SK-N-SH treated with all-trans-retinoic acid at 6 μM for 48 hours (cell line): ENCODE data around the gene FRMD3.

Experiments
- ARNTL ChIP-seq: fragments of 450-650 bp; formaldehyde crosslinking; IDR thresholded peaks from 2 replicates; pipeline ENCODE4 v1.5.0; 2020; ENCODE audit warnings: low read depth, mild to moderate bottlenecking, moderate library complexity, borderline replicate concordance
- BACH2 ChIP-seq: fragments of 250-450 bp; sonication (Bioruptor Pico); IDR thresholded peaks from 2 replicates; pipeline ENCODE4 v1.9.0; 2021; ENCODE audit warnings: mild to moderate bottlenecking, borderline replicate concordance
- GLIS3 ChIP-seq: fragments of 250-450 bp; sonication (Bioruptor Pico); IDR thresholded peaks from 2 replicates; pipeline ENCODE4 v1.5.0; 2020; ENCODE audit warnings: mild to moderate bottlenecking, moderate library complexity
- PATZ1 ChIP-seq: fragments of 250-450 bp; sonication (Bioruptor Pico); IDR thresholded peaks from 2 replicates; pipeline ENCODE4 v1.8.0; 2020; ENCODE audit warnings: mild to moderate bottlenecking, moderate library complexity, borderline replicate concordance
- SNAI2 ChIP-seq: fragments of 250-450 bp; sonication (Bioruptor Pico); IDR thresholded peaks from 2 replicates; pipeline ENCODE4 v1.5.0; 2020; ENCODE audit warnings: mild to moderate bottlenecking, moderate library complexity
- TCF4 ChIP-seq: fragments of 250-450 bp; sonication (Bioruptor Pico); IDR thresholded peaks from 2 replicates; pipeline ENCODE4 v1.8.0; 2021; ENCODE audit warnings: mild to moderate bottlenecking, moderate library complexity, borderline replicate concordance
- TSHZ2 ChIP-seq: fragments of 250-450 bp; sonication (Bioruptor Pico); IDR thresholded peaks from 2 replicates; pipeline ENCODE4 v1.5.0; 2020; ENCODE audit warnings: mild to moderate bottlenecking, moderate library complexity
- ZFP3 ChIP-seq: fragments of 250-450 bp; sonication (Bioruptor Pico); IDR thresholded peaks from 2 replicates; pipeline ENCODE4 v1.5.0; 2020; ENCODE audit warnings: mild to moderate bottlenecking, moderate library complexity
- ZFP30 ChIP-seq: fragments of 450-650 bp; formaldehyde crosslinking; IDR thresholded peaks from 2 replicates; pipeline ENCODE4 v1.5.0; 2022; ENCODE audit warnings: mild to moderate bottlenecking, moderate library complexity
- ZNF565 ChIP-seq: fragments of 450-650 bp; formaldehyde crosslinking; conservative IDR thresholded peaks from 2 replicates; pipeline ENCODE4 v1.5.0; 2020; ENCODE audit warnings: low read depth, mild to moderate bottlenecking, moderate library complexity
- ZNF70 ChIP-seq: fragments of 450-650 bp; formaldehyde crosslinking; IDR thresholded peaks from 2 replicates; pipeline ENCODE4 v1.5.0; 2020; ENCODE audit warnings: mild to moderate bottlenecking, moderate library complexity
- ZNF8 ChIP-seq: fragments of 450-650 bp; formaldehyde crosslinking; IDR thresholded peaks from 2 replicates; pipeline ENCODE4 v1.5.0; 2020; ENCODE audit warnings: mild to moderate bottlenecking, moderate library complexity
- TF ChIP-seq, protein P1 (sequence below): fragments of 250-450 bp; sonication (Bioruptor Pico); IDR thresholded peaks from 2 replicates; pipeline ENCODE4 v1.5.1; 2020; ENCODE audit warnings: low read depth, mild to moderate bottlenecking, moderate library complexity
- TF ChIP-seq, protein P2 (sequence below): fragments of 250-450 bp; sonication (Bioruptor Pico); IDR thresholded peaks from 2 replicates; pipeline ENCODE4 v1.8.0; 2021; ENCODE audit warnings: low read depth, mild to moderate bottlenecking, moderate library complexity, borderline replicate concordance

DNA sequence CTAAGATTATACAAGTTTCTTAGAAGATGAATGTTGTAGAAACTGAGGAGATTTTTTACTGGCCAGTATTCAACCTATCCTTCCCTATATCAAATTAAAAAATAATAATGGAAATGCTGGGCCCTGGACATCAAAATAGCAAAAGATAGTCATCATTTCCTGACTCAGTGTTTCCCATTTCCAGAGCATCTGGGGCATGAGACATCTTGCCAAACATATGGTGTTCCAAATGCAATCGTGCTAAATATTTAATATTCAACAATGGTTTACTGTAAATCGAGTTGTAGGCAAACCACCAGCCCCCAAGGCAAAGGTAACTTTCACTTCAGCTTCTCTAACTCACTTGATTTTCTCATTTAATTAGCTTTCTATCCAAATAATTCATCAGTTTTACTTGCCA, 152.9 kb downstream of the FRMD3 start:
- TF ChIP-seq ZNF8 (CRISPR knock-in tag) (no peak), ZNF565 (CRISPR knock-in tag) (no peak), ARNTL (no peak), GLIS3 (CRISPR knock-in tag) (no peak), ZFP3 (CRISPR knock-in tag) (no peak), TSHZ2 (CRISPR knock-in tag) (no peak), PATZ1 (no peak), BACH2 (CRISPR knock-in tag) (no peak), TCF4 (CRISPR knock-in tag) (0 out of 2 replicates have a peak, but pooled peaks have one; percentile 34), ZNF70 (no peak), SNAI2 (no peak), ZFP30 (CRISPR knock-in tag) (no peak)
- TF ChIP-seq, protein P1, sequence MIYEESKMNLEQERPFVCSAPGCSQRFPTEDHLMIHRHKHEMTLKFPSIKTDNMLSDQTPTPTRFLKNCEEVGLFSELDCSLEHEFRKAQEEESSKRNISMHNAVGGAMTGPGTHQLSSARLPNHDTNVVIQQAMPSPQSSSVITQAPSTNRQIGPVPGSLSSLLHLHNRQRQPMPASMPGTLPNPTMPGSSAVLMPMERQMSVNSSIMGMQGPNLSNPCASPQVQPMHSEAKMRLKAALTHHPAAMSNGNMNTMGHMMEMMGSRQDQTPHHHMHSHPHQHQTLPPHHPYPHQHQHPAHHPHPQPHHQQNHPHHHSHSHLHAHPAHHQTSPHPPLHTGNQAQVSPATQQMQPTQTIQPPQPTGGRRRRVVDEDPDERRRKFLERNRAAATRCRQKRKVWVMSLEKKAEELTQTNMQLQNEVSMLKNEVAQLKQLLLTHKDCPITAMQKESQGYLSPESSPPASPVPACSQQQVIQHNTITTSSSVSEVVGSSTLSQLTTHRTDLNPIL (CRISPR knock-in tag) = no peak
- TF ChIP-seq, protein P2, sequence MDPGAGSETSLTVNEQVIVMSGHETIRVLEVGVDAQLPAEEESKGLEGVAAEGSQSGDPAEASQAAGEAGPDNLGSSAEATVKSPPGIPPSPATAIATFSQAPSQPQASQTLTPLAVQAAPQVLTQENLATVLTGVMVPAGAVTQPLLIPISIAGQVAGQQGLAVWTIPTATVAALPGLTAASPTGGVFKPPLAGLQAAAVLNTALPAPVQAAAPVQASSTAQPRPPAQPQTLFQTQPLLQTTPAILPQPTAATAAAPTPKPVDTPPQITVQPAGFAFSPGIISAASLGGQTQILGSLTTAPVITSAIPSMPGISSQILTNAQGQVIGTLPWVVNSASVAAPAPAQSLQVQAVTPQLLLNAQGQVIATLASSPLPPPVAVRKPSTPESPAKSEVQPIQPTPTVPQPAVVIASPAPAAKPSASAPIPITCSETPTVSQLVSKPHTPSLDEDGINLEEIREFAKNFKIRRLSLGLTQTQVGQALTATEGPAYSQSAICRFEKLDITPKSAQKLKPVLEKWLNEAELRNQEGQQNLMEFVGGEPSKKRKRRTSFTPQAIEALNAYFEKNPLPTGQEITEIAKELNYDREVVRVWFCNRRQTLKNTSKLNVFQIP (CRISPR knock-in tag) = no peak
